Measurements from ENCODE around the gene ACTR8. TPM values are rescaled to one million over a fixed set of nuclear protein-coding genes. Genes with fewer than 3 reads are reported as not detected.

ACTR8 gene
- total RNA-seq, 1 donor from 2014 or later, result 40.1 TPM

- H3K27me3 Mint-ChIP-seq (ENCODE audit: unreplicated experiment), result peaks cover 2% of the 10 kb centered on the region
- TF ChIP-seq, protein P1, sequence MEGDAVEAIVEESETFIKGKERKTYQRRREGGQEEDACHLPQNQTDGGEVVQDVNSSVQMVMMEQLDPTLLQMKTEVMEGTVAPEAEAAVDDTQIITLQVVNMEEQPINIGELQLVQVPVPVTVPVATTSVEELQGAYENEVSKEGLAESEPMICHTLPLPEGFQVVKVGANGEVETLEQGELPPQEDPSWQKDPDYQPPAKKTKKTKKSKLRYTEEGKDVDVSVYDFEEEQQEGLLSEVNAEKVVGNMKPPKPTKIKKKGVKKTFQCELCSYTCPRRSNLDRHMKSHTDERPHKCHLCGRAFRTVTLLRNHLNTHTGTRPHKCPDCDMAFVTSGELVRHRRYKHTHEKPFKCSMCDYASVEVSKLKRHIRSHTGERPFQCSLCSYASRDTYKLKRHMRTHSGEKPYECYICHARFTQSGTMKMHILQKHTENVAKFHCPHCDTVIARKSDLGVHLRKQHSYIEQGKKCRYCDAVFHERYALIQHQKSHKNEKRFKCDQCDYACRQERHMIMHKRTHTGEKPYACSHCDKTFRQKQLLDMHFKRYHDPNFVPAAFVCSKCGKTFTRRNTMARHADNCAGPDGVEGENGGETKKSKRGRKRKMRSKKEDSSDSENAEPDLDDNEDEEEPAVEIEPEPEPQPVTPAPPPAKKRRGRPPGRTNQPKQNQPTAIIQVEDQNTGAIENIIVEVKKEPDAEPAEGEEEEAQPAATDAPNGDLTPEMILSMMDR (IDR thresholded peaks at IDR 0.05; ENCODE audit: unreplicated experiment), result no peak
- H3K4me3 Mint-ChIP-seq (ENCODE audit: unreplicated experiment), result no peak overlapping the region
- H3K4me1 Mint-ChIP-seq (ENCODE audit: unreplicated experiment), result no peaks in the 10 kb centered on the region
- H3K27ac Mint-ChIP-seq (ENCODE audit: unreplicated experiment), result no peak overlapping the region
- H3K9me3 Mint-ChIP-seq (ENCODE audit: unreplicated experiment), result no peaks in the 10 kb centered on the region
- H3K36me3 Mint-ChIP-seq (ENCODE audit: low read depth, unreplicated experiment), result no peaks in the 10 kb centered on the region
- no peak for DNase-seq (ENCODE audit: low spot score)
Measured at GRCh38 chr3:53834429-53835095, 47.4 kb downstream of the ACTR8 start.

- Mint-ChIP-seq H3K27ac (ENCODE audit: unreplicated experiment) (no peak overlapping the region), H3K4me1 (ENCODE audit: unreplicated experiment) (no peaks in the 10 kb centered on the region), H3K36me3 (ENCODE audit: low read depth, unreplicated experiment) (no peaks in the 10 kb centered on the region), H3K9me3 (ENCODE audit: unreplicated experiment) (no peaks in the 10 kb centered on the region), H3K27me3 (ENCODE audit: unreplicated experiment) (peaks cover 2% of the 10 kb centered on the region), H3K4me3 (ENCODE audit: unreplicated experiment) (no peak overlapping the region)
- TF ChIP-seq, protein P1 (IDR thresholded peaks at IDR 0.05; ENCODE audit: unreplicated experiment), result no peak
- DNase-seq (ENCODE audit: low spot score), result no peak
Measured at GRCh38 chr3:53833700-53834099, 48.3 kb downstream of the ACTR8 start.

DNA sequence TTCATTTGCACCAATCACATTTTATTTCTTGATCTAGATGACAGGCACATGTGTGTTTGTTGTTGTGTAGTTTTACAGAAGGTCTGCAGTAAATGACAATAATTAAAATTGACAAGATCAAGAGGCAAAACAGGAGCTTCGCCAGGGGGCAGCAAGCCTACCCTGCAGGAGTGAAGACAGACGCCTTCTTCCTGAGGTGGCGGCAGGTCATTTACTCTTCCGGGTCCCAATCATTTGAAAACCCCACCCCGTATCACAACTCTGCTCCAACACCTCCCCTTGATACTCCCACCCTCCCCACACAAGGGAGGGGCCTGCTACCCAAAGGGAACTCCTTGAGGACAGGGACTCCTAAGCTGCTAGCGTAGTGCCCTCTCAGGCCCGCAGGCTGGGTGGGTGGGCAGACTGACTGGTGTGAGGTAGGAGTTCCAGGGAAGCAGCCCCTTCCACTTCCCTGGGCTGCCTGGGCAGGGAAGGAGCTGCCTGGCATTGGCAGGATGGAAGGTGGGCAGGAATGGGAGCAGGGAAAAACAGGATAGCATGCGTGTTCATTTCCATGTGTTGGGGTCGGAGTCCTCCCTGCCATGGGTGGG lies 48.8 kb downstream of the ACTR8 start:
- H3K9me3 Mint-ChIP-seq (ENCODE audit: unreplicated experiment), result no peaks in the 10 kb centered on the region
- TF ChIP-seq, protein P1 (IDR thresholded peaks at IDR 0.05; ENCODE audit: unreplicated experiment), result no peak
- H3K27me3 Mint-ChIP-seq (ENCODE audit: unreplicated experiment), result peaks cover 2% of the 10 kb centered on the region
- H3K4me1 Mint-ChIP-seq (ENCODE audit: unreplicated experiment), result no peaks in the 10 kb centered on the region
- DNase-seq (ENCODE audit: low spot score), result no peak
- H3K36me3 Mint-ChIP-seq (ENCODE audit: low read depth, unreplicated experiment), result no peaks in the 10 kb centered on the region
- H3K27ac Mint-ChIP-seq (ENCODE audit: unreplicated experiment), result no peak overlapping the region
- no peak overlapping the region for H3K4me3 Mint-ChIP-seq (ENCODE audit: unreplicated experiment)

DNA sequence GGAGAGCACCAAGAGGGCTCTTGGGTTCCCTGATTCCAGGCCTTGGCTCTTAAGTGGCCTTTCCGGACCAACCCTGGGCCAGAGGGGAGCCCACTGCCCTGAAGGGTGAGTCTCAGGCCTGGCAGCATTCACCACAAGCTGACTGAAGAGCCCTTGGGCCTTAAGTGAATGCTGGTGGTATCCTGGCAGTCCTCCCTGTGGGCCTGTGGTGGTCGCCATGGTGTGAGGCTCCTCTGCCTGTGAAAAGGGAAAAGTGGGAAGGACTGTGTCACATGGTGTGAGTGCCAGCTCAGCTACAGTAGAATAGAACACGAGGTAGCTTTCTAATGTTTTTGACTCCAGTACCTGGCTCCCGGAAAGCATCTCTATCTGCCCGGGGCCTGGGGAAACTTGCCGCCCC lies 51.0 kb downstream of the ACTR8 start:
- Mint-ChIP-seq H3K36me3 (ENCODE audit: low read depth, unreplicated experiment) (peaks cover 3% of the 10 kb centered on the region), H3K27ac (ENCODE audit: unreplicated experiment) (no peak overlapping the region), H3K27me3 (ENCODE audit: unreplicated experiment) (peaks cover 2% of the 10 kb centered on the region), H3K9me3 (ENCODE audit: unreplicated experiment) (no peaks in the 10 kb centered on the region), H3K4me1 (ENCODE audit: unreplicated experiment) (no peaks in the 10 kb centered on the region), H3K4me3 (ENCODE audit: unreplicated experiment) (no peak overlapping the region)
- no peak for DNase-seq (ENCODE audit: low spot score)
- TF ChIP-seq, protein P1 (IDR thresholded peaks at IDR 0.05; ENCODE audit: unreplicated experiment), result no peak

DNA sequence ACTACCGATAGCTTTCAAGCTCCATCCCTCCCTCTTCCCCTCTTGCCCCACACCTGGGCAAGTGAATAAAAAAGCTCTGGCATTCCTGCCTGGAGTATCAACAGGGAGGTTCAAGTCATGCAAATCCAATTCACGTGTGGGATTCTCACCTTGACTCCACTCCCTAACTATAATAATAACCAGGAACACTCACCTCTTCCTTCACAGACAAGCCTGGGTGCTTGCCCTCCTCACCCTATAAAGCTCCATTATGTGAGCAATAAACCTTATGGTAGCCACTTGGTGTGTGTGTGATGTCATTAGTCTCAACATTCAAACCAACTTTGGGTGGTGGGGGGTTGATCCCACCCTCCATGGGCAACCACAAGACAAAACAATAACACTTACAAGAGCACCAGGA lies 52.3 kb downstream of the ACTR8 start:
- H3K36me3 Mint-ChIP-seq (ENCODE audit: low read depth, unreplicated experiment), result peaks cover 3% of the 10 kb centered on the region
- no peaks in the 10 kb centered on the region for H3K9me3 Mint-ChIP-seq (ENCODE audit: unreplicated experiment)
- DNase-seq (ENCODE audit: low spot score), result no peak
- no peak overlapping the region for H3K27ac Mint-ChIP-seq (ENCODE audit: unreplicated experiment)
- H3K4me3 Mint-ChIP-seq (ENCODE audit: unreplicated experiment), result no peak overlapping the region
- H3K4me1 Mint-ChIP-seq (ENCODE audit: unreplicated experiment), result no peaks in the 10 kb centered on the region
- H3K27me3 Mint-ChIP-seq (ENCODE audit: unreplicated experiment), result peaks cover 7% of the 10 kb centered on the region
- TF ChIP-seq, protein P1 (IDR thresholded peaks at IDR 0.05; ENCODE audit: unreplicated experiment), result no peak
